Stimulated activated CD4-positive, alpha-beta T cell treated with anti-CD3 and anti-CD28 coated beads, Interleukin-4, amount 100 ng/mL, for 1 hour (primary cell): ENCODE results near the gene HEPACAM2.

Source experiments
- DNase-seq: peaks from one replicate; pipeline ENCODE4 v3.0.0-alpha.2; 2020

The HEPACAM2 gene

DNA sequence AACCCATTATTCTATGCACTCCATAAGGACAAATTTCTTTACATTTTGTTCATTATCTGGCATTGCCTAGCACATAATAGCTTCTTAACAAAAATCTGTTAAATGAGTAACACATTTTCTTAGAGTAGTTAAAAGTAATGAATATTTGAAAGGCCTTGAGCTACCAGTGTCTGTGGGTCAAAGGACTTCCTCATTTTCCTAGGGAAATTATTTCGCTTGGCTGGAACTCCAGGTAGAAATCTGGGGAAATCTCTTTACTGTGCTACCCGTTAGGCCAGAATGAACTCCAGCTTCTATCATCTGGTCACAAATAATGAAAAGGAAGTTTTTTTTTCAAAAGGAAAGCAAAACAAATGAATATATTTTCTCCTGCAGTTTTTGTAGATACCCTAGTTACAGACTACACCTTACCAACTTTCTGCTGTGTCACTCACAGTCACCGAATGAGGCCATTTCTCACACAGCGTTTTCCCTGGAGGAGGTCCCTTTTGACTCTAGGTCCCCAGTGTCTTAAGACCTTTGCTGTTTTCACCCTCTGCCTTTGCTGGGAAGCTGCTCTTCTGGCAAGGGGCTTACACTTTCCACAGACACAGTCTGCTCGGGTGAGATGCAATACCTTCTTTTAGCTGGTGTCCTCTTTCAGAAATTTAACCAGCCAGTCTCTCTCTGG lies 79.7 kb downstream of the HEPACAM2 start:
- no peak for DNase-seq

DNA sequence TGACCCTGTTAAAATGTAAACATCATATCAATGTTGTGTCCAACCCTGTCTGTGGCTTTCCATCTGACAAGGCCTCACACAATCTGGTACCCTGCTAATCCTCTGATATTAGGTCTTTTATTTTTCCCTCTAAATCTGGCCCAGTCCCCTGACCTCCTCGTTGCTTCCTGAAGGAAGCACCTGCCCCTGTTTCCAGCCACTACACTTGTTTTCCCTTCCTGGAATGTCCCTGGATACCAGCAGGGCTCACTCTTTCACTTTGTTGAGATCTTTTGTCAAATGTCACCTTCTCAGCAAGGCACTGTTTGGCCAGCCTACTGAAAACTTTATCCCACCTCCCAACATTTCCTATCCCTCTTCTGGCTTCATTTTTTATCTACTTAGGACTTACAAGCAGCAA lies 80.2 kb downstream of the HEPACAM2 start:
- no peak for DNase-seq

DNA sequence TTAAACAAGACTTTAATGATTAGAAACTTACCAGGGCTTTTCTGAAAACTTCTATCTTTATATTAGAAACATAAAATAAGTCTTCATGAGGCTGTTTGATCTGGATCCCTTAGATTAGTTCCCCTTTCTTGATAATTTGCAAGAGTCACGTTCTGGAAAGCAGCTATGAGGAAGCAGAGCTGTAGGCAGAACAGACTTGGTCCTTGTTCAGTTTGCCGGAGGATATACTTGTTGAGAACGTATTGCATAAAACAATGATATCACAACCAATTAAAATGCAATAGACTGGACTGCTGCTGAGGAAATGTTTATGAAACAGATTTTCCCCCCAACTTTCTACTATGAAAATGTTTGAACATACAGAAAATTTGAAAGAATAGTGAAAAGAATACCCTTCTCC lies 80.9 kb downstream of the HEPACAM2 start:
- no peak for DNase-seq

DNA sequence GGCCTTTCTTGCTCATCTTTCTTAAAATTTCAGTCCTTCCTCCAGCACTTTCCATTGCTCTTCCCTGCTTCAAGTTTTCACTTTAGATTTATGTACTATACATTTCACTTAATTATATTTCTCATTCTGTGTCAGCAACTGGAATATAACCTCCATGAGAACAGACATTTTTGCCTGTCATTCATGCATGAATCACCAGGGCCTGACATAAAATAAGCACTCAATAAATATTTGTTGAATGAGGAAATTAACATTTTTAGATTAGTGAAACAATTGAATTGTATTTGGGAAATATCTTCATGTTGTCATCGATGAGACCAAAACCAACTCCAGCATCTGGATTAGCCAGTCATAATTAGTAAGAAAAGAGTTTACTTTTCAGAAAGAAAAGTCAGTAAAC lies 84.1 kb downstream of the HEPACAM2 start:
- DNase-seq = no peak

DNA sequence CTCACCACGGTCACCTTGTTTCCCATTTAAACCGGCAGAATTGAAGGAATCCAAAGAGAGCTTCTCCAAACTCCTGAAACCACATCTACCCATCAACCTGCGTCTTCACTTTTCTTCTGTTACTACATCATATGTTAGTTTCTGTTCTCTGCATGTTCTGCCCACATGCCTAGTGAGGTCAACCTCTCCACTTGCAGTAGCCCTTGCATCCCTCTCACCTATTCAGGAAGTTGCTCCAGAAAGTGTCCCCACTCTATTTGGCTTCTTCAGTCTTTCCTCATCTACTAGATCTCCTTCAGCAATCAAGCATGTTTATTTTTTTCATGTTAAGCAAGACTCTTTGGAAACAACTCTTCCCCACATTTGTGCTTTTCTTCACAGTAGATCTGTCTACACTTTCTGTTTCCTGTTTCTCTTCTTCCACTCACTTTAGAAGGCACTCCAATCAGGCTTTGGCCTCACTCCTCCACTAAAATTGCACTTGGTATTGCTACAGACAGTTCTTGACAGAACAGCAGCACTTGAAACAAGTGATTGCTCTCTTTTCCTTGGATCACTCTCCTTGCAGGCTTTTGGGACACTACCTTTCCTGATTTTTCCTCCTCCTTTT lies 85.6 kb downstream of the HEPACAM2 start:
- no peak for DNase-seq

DNA sequence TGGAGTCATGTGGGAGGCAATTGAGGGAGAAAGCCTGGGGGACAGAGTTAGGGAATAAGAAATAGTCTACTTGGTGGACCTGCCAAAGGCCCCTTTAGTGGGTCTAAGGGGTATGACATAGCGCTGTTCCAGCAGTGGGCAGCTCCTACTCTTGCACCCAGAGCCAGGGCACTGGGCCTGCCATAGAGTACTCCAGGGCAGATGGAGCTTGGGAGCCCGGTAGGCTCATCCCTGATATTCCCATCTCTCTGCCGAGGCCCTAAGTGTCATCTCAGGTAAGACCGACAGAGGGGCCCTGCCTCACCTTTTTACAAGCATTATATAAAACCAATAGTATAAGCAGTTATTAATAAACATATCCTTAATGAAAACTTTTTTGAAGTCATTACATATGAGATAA lies 87.7 kb downstream of the HEPACAM2 start:
- no peak for DNase-seq
